ENCODE data around the gene NT5C1B. TPM values are rescaled to one million over a fixed set of nuclear protein-coding genes. Genes with fewer than 3 reads are reported as not detected.

NT5C1B gene
- polyA plus RNA-seq, 4 donors = 0.66 to 1.1 (median 0.91) TPM

- DNase-seq (ENCODE audit: low read depth in 4 of 4, low spot score in 3 of 4) = no peak
These were observed 36.9 kb downstream of the NT5C1B start for GRCh38 chr2:18552351-18553077.

- no peak for DNase-seq (ENCODE audit: low read depth in 4 of 4, low spot score in 3 of 4)
These were observed 37.7 kb downstream of the NT5C1B start for GRCh38 chr2:18551623-18552022.

- no peak for DNase-seq (ENCODE audit: low read depth in 4 of 4, low spot score in 3 of 4)
These were observed 38.2 kb downstream of the NT5C1B start for GRCh38 chr2:18551169-18551568.

- DNase-seq (ENCODE audit: low read depth in 4 of 4, low spot score in 3 of 4) = no peak
These were observed 38.9 kb downstream of the NT5C1B start for GRCh38 chr2:18550433-18550832.

- no peak for DNase-seq (ENCODE audit: low read depth in 4 of 4, low spot score in 3 of 4)
These were observed 40.3 kb downstream of the NT5C1B start for GRCh38 chr2:18549083-18549482.

- DNase-seq (ENCODE audit: low read depth in 4 of 4, low spot score in 3 of 4) = no peak
These were observed 40.7 kb downstream of the NT5C1B start for GRCh38 chr2:18548621-18549020.

- no peak for DNase-seq (ENCODE audit: low read depth in 4 of 4, low spot score in 3 of 4)
These were observed 42.8 kb downstream of the NT5C1B start for GRCh38 chr2:18546567-18546966.

- DNase-seq (ENCODE audit: low read depth in 4 of 4, low spot score in 3 of 4) = no peak
These were observed 44.0 kb downstream of the NT5C1B start for GRCh38 chr2:18545384-18545783.

- no peak for DNase-seq (ENCODE audit: low read depth in 4 of 4, low spot score in 3 of 4)
These were observed 45.2 kb downstream of the NT5C1B start for GRCh38 chr2:18544171-18544570.

GRCh38 chr2:18540872-18541271 lies 48.5 kb downstream of the NT5C1B start:
- DNase-seq (ENCODE audit: low read depth in 4 of 4, low spot score in 3 of 4) = no peak

GRCh38 chr2:18536697-18537096 lies 52.7 kb downstream of the NT5C1B start:
- DNase-seq (ENCODE audit: low read depth in 4 of 4, low spot score in 3 of 4) = no peak

- no peak for DNase-seq (ENCODE audit: low read depth in 4 of 4, low spot score in 3 of 4)
These were observed 53.3 kb downstream of the NT5C1B start for GRCh38 chr2:18536100-18536499.

GRCh38 chr2:18531194-18531593 lies 58.2 kb downstream of the NT5C1B start:
- no peak for DNase-seq (ENCODE audit: low read depth in 4 of 4, low spot score in 3 of 4)

- no peak for DNase-seq (ENCODE audit: low read depth in 4 of 4, low spot score in 3 of 4)
These were observed 61.5 kb downstream of the NT5C1B start for GRCh38 chr2:18527822-18528221.

- no peak for DNase-seq (ENCODE audit: low read depth in 4 of 4, low spot score in 3 of 4)
These were observed 62.0 kb downstream of the NT5C1B start for GRCh38 chr2:18527326-18527725.

GRCh38 chr2:18526429-18526828 lies 62.9 kb downstream of the NT5C1B start:
- no peak for DNase-seq (ENCODE audit: low read depth in 4 of 4, low spot score in 3 of 4)

- DNase-seq (ENCODE audit: low read depth in 4 of 4, low spot score in 3 of 4) = no peak
These were observed 63.5 kb downstream of the NT5C1B start for GRCh38 chr2:18525852-18526251.

GRCh38 chr2:18525236-18525635 lies 64.1 kb downstream of the NT5C1B start:
- DNase-seq (ENCODE audit: low read depth in 4 of 4, low spot score in 3 of 4) = no peak

GRCh38 chr2:18522484-18523146 lies 66.8 kb downstream of the NT5C1B start:
- no peak for DNase-seq (ENCODE audit: low read depth in 4 of 4, low spot score in 3 of 4)

- peak; percentile 62 to 69 (median 68) for DNase-seq (ENCODE audit: low read depth in 4 of 4, low spot score in 3 of 4)
These were observed 68.6 kb downstream of the NT5C1B start for GRCh38 chr2:18520451-18521425.

- DNase-seq (ENCODE audit: low read depth in 4 of 4, low spot score in 3 of 4) = no peak
These were observed 69.4 kb downstream of the NT5C1B start for GRCh38 chr2:18519914-18520450.

Measured in left renal pelvis (tissue), 4 donors.